ENCODE data around the gene DAPK2.

Gene DAPK2

GRCh38 chr15:63889831-63890230 is 156.5 kb downstream of the DAPK2 start:
- DNase-seq: no peak

DNA sequence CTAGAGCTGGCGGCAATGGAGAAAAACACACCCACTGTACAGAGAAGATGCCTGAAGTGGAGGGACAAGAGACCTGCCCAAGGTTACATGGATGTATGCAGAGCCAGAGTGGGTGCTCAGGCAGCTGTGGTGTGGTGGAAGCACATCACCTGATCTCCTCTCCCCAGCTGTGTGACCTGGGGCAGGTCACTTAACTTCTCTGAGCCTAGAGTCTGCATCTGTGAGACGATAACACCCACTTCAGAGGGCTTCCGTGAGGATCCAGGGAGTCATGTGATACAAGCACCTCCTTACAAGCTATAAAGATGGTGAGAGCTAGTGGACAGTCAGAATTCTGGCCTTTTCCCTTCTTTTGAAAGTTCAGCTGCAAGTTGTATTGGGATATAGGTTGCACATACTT is 157.5 kb downstream of the DAPK2 start:
- DNase-seq: no peak

- DNase-seq: no peak
Observed at GRCh38 chr15:63888146-63888545, 158.1 kb downstream of the DAPK2 start.

DNA sequence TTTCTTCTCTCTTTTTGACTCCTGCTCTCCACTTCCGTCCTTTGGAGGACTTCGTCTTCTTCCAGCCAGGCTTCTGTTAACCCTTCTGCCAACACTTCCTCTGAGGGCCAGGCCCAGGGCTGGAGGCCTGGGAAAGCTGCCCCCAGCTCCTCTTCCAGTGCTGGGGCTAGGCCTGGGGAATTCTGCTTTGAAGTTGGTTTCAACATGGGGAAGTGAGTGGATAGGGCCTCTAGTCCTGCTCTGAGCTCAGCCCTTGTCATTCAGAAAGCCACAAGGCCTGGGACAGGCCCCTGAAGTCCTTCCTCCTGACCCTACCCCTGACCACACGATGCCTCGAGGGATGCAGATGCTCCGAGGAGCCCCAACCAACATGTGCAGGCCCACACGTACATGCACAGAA is 158.7 kb downstream of the DAPK2 start:
- DNase-seq: no peak

GRCh38 chr15:63884953-63885352 is 161.3 kb downstream of the DAPK2 start:
- no peak for DNase-seq

- DNase-seq: no peak
Observed at GRCh38 chr15:63881431-63881830, 164.9 kb downstream of the DAPK2 start.

DNA sequence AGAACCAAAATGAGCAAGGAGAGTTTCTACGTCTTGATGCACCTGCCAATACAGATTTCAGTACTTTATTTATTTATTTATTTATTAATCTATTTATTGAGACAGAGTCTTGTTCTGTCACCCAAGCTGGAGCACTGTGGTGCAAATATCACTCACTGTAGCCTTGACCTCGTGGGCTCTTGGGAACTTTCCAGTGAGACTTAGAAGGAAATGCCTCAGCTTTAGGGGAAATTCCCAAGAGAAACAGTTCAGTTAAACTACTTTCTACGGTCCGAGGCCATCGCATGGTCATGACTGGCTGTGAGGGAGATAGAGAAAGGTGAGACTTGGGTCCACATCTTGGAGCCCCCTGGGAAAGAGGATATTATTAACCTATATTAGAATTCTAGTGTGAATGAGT is 165.5 kb downstream of the DAPK2 start:
- no peak for DNase-seq

GRCh38 chr15:63879995-63880394 is 166.3 kb downstream of the DAPK2 start:
- no peak for DNase-seq

DNA sequence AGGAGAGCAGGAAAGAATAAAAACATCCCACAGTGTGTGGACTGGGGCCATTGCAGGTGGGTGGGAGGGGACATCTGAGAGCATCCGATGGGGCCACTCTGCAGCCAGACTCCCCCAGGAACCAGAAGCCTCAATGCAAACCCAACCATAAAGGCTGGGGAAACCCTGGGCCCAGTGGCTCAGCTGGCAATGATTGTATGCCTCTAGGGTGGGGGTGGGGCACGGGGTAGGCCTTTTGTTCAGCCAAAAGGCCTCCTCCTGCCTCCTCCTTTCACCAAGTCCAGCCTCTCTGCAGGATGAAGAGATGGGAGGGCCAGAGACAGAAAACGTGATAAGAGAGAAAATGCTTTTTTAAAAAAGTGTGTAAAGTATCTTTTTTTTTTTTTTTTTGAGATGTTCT is 167.1 kb downstream of the DAPK2 start:
- DNase-seq: no peak

- DNase-seq: no peak
Observed at GRCh38 chr15:63877713-63878271, 168.5 kb downstream of the DAPK2 start.

DNA sequence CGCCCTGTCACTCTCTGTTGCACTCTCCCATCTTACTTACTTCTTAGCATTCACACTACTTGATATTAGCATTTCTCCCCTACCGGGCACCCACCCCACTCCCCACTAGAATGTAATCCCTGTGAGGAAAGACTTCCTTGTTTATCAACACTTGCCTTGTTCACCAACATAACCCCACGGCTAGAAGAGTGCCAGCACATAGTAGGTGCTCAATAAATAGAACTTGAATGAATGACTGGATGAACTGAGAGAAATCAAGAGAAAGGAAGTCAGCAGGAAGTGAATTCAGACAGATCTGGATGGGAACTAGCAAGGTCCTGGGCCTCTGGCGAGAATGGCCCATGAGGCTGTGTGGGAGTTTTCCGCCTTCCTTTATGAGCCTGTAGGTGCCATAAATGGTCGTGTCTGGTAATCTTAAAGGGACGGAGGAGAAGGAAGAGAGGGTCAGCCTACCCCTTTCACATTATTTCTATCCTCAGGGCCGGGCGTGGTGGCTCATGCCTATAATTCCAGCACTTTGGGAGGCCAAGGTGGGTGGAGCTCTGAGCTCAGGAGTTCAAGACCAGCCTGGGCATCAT is 170.1 kb downstream of the DAPK2 start:
- DNase-seq: no peak

GRCh38 chr15:63874616-63875015 is 171.7 kb downstream of the DAPK2 start:
- no peak for DNase-seq

GRCh38 chr15:63872759-63873510 is 173.3 kb downstream of the DAPK2 start:
- no peak for DNase-seq

- DNase-seq: no peak
Observed at GRCh38 chr15:63870487-63871209, 175.6 kb downstream of the DAPK2 start.

- DNase-seq: no peak
Observed at GRCh38 chr15:63870043-63870394, 176.3 kb downstream of the DAPK2 start.

DNA sequence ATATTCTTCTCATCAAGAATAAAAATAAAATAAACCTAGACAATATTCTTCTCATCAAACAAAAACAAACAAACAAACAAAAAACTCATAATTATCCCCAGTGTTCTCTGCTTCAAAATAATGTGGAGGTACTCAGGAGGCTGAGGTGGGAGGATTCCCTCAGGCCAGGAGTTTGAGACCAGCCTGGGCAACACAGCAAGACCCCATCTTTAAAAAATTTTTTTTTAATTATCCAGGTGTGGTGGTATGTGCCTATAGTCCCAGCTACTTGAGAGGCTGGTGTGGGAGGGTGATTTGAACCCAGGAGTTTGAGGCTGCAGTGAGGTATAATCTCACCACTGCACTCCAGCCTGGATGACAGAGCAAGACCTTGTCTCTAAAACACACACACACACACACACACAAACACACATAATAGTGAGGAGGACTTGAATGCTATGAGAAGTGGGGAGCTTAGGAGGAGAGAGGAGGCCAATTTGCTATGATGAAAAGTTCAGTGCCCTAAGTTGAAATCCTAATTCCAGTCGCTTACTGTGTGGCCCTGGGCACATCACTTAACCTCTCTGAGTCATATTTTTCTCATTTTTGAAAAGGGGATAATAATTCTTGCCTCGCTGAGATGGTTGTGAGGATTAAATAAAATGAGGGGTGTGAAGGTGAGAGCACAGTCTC is 176.8 kb downstream of the DAPK2 start:
- no peak for DNase-seq

- DNase-seq: no peak
Observed at GRCh38 chr15:63864186-63864585, 182.1 kb downstream of the DAPK2 start.

GRCh38 chr15:63861946-63862517 is 184.3 kb downstream of the DAPK2 start:
- DNase-seq: no peak

- DNase-seq: no peak
Observed at GRCh38 chr15:63860555-63860954, 185.7 kb downstream of the DAPK2 start.

- no peak for DNase-seq
Observed at GRCh38 chr15:63860155-63860554, 186.1 kb downstream of the DAPK2 start.

DNA sequence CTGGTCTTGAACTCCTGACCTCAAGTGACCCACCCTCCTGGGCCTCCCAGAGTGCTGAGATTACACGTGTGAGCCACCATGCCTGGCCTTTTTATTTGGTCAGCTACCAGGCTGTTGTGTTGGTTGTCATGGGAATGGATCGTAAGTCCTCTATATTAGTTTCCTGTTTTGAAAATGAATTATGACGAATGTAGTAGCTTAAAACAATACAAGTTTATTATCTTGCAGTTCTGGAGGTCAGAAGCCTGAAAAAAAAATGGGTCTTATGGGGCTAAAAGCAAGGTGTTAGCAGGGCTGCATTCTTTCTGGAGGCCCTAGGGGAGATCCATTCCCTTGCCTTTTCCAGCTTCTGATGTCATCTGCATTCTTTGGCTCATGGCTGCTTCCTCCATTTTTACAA is 187.4 kb downstream of the DAPK2 start:
- no peak for DNase-seq

DNA sequence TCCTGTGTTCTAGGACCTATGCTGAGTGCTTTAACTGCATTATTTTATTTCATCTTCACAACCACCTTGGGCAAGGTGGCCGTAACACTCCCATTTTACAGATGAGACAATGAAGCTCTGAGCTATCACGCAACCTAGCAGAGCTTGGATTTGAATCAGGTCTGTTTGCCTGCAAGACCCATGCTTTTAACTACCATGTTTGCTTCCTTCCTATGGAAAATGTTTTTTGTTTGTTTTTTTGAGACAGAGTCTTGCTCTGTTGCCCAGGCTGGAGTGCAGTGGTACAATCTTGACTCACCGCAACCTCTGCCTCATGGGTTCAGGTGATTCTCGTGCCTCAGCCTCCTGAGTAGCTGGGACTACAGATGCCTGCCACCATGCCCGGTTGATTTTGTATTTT is 187.8 kb downstream of the DAPK2 start:
- DNase-seq: no peak

GRCh38 chr15:63857461-63857856 is 188.8 kb downstream of the DAPK2 start:
- no peak for DNase-seq

Measured in NCI-H1417 treated with DMSO at 0.1 percent for 48 hours (cell line).